GM19463 (cell line): ENCODE data around the gene IWS1.

Source experiments
- ATAC-seq: cut with Tn5 transposase; IDR thresholded peaks from one replicate; pipeline ENCODE4 v1.9.1; 2021; ENCODE audit warnings: mild to moderate bottlenecking, moderate library complexity; ENCODE audit not compliant: unreplicated experiment

Gene IWS1

GRCh38 chr2:127506510-127506909, 19.8 kb downstream of the IWS1 start:
- ATAC-seq, result no peak

GRCh38 chr2:127504552-127505430, 21.5 kb downstream of the IWS1 start:
- no peak for ATAC-seq

- no peak for ATAC-seq
These were observed 22.8 kb downstream of the IWS1 start for GRCh38 chr2:127503491-127503890.

- ATAC-seq, result no peak
These were observed 27.9 kb downstream of the IWS1 start for GRCh38 chr2:127498386-127498785.

GRCh38 chr2:127490283-127490682, 36.0 kb downstream of the IWS1 start:
- no peak for ATAC-seq

- ATAC-seq, result no peak
These were observed 39.8 kb downstream of the IWS1 start for GRCh38 chr2:127486247-127487058.

- ATAC-seq, result no peak
These were observed 40.6 kb downstream of the IWS1 start for GRCh38 chr2:127485694-127486071.

- ATAC-seq, result no peak
These were observed 41.1 kb downstream of the IWS1 start for GRCh38 chr2:127485051-127485693.

- no peak for ATAC-seq
These were observed 44.3 kb downstream of the IWS1 start for GRCh38 chr2:127482031-127482430.

GRCh38 chr2:127479866-127480743, 46.2 kb downstream of the IWS1 start:
- no peak for ATAC-seq

- ATAC-seq, result no peak
These were observed 47.0 kb downstream of the IWS1 start for GRCh38 chr2:127479219-127479825.

- ATAC-seq, result no peak
These were observed 50.5 kb downstream of the IWS1 start for GRCh38 chr2:127475788-127476187.

- ATAC-seq, result no peak
These were observed 54.0 kb downstream of the IWS1 start for GRCh38 chr2:127472268-127472667.

GRCh38 chr2:127471286-127471988, 54.9 kb downstream of the IWS1 start:
- no peak for ATAC-seq

GRCh38 chr2:127469974-127470373, 56.3 kb downstream of the IWS1 start:
- no peak for ATAC-seq

- ATAC-seq, result no peak
These were observed 57.2 kb downstream of the IWS1 start for GRCh38 chr2:127469051-127469450.

- no peak for ATAC-seq
These were observed 61.0 kb downstream of the IWS1 start for GRCh38 chr2:127465258-127465657.

GRCh38 chr2:127464470-127465257, 61.6 kb downstream of the IWS1 start:
- ATAC-seq, result no peak
